Uterus (tissue), 4 donors: ENCODE results near the gene CPTP. TPM values are rescaled to one million over a fixed set of nuclear protein-coding genes. Genes with fewer than 3 reads are reported as not detected.

Experiments
- DNase-seq, 2 donors: peaks; one replicate each; pipeline ENCODE4 v3.0.0-alpha.2; 2019 to 2020
- H3K27ac ChIP-seq, 2 donors: fragments of 200-600 bp; sonication (generic); 1 replicate in 1 of 2; 2 replicates in 1 of 2; pipeline ENCODE4 v1.5.1; 2016 to 2018
- H3K27me3 ChIP-seq, 2 donors: fragments of 200-600 bp; sonication (generic); one replicate each; pipeline ENCODE4 v1.5.1; 2018 to 2019; ENCODE audit warnings: control low read depth in 1 of 2
- H3K36me3 ChIP-seq, 2 donors: fragments of 200-600 bp; sonication (generic); one replicate each; pipeline ENCODE4 v1.5.1; 2019; ENCODE audit warnings: control low read depth in 1 of 2
- H3K4me1 ChIP-seq, 2 donors: fragments of 200-600 bp; sonication (generic); one replicate each; pipeline ENCODE4 v1.5.1; 2018 to 2019; ENCODE audit warnings: control low read depth in 1 of 2
- H3K4me3 ChIP-seq, 2 donors: fragments of 200-600 bp; sonication (generic); 1 replicate in 1 of 2; 2 replicates in 1 of 2; pipeline ENCODE4 v1.5.1; 2018 to 2019; ENCODE audit warnings: mild to moderate bottlenecking in 1 of 2
- H3K9me3 ChIP-seq, 2 donors: fragments of 200-600 bp; sonication (generic); one replicate each; pipeline ENCODE4 v1.5.1; 2019; ENCODE audit warnings: control low read depth in 1 of 2
- POLR2A ChIP-seq, 2 donors: fragments of 450-650 bp; IDR thresholded peaks; one replicate each; pipeline ENCODE4 v1.6.1; 2016; ENCODE audit warnings: antibody characterized with exemption in 2 of 2, mild to moderate bottlenecking in 1 of 2, moderate library complexity in 1 of 2
- intact Hi-C: fragments of 100-400 bp; cut with DNase I; formaldehyde crosslinking; loops from one replicate; pipeline ENCODE4 v1.15.1; 2023; ENCODE audit warnings: low total_unique reads
- total RNA-seq, 4 donors: library from RNA; depleted of rRNA in 3 of 4; stranded (reverse); fragments of >200 nt in 3 of 4; gene quantifications; one replicate each; pipeline versions ENCODE4 v1.1.0 to v1.2.4, GENCODE V29; 2014 to 2023
- TF ChIP-seq, protein P1 (sequence below), 4 experiments: fragments of 200-600 bp in 2 of 4; fragments of 450-650 bp in 2 of 4; sonication (generic) in 2 of 4; IDR thresholded peaks; one replicate each; pipeline ENCODE4 v1.5.1; 2016 to 2019; ENCODE audit warnings: antibody characterized with exemption in 4 of 4, mild to moderate bottlenecking in 2 of 4, moderate library complexity in 1 of 4
- donor health status: DM: yes; HTN: yes; CAD: no.

CPTP gene
- total RNA-seq, 4 donors from 2014 or later = 3.5 to 23.9 (median 16.4) TPM

DNA sequence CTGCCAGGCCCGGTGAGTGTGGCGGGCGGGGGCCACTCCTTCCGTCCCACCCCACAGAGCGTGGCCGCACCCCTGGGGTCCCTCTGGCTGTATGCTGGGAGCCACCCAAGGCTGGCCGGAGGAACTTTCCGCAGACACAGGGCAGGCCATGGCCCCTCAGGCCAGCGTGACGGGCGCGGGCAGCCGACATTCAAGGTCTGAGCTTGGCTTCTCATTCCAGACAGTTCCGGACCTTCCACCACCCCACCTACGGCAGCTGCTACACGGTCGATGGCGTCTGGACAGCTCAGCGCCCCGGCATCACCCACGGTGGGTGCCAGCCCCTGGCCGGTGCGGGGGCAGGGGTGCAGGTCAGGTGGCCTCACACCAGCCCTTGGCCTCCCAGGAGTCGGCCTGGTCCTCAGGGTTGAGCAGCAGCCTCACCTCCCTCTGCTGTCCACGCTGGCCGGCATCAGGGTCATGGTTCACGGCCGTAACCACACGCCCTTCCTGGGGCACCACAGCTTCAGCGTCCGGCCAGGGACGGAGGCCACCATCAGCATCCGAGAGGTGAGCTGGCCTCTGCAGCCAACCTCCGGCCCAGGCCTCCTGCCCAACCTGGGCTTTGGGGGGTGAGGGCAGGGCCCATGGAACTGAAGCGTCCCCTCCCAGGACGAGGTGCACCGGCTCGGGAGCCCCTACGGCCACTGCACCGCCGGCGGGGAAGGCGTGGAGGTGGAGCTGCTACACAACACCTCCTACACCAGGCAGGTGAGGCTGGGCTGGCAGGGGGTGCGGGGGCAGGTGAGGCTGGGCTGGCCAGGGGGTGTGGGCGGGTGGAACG, 37.1 kb upstream of the CPTP start:
- Histone ChIP-seq H3K4me3 (no peak overlapping the region), H3K36me3 (no peaks in the 10 kb centered on the region), H3K27ac (no peak overlapping the region), H3K27me3 (no peaks in the 10 kb centered on the region), H3K4me1 (peaks cover 0 to 16% of the 10 kb centered on the region in 2 donors), H3K9me3 (no peaks in the 10 kb centered on the region)
- no peak for DNase-seq
- TF ChIP-seq, protein P1, sequence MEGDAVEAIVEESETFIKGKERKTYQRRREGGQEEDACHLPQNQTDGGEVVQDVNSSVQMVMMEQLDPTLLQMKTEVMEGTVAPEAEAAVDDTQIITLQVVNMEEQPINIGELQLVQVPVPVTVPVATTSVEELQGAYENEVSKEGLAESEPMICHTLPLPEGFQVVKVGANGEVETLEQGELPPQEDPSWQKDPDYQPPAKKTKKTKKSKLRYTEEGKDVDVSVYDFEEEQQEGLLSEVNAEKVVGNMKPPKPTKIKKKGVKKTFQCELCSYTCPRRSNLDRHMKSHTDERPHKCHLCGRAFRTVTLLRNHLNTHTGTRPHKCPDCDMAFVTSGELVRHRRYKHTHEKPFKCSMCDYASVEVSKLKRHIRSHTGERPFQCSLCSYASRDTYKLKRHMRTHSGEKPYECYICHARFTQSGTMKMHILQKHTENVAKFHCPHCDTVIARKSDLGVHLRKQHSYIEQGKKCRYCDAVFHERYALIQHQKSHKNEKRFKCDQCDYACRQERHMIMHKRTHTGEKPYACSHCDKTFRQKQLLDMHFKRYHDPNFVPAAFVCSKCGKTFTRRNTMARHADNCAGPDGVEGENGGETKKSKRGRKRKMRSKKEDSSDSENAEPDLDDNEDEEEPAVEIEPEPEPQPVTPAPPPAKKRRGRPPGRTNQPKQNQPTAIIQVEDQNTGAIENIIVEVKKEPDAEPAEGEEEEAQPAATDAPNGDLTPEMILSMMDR (IDR thresholded peaks at IDR 0.05) = no peak
- no peak for TF ChIP-seq POLR2A (IDR thresholded peaks at IDR 0.05)
- intact Hi-C loops = no loop called here

DNA sequence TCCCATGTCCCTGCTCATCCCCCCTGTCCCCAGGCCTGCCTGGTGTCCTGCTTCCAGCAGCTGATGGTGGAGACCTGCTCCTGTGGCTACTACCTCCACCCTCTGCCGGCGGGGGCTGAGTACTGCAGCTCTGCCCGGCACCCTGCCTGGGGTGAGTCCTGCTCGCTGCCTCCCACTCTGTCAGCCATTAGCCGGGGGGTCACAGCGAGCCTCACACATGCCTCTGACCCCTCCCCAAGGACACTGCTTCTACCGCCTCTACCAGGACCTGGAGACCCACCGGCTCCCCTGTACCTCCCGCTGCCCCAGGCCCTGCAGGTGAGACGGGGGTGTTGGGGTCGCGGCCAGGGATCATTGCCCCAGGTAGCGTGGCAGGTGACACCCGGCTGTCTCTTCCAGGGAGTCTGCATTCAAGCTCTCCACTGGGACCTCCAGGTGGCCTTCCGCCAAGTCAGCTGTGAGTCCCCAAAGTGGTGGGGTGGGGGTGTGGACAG, 34.3 kb upstream of the CPTP start:
- Histone ChIP-seq H3K4me1 (peaks cover 0 to 16% of the 10 kb centered on the region in 2 donors), H3K27ac (no peak overlapping the region), H3K9me3 (no peaks in the 10 kb centered on the region), H3K27me3 (no peaks in the 10 kb centered on the region), H3K36me3 (no peaks in the 10 kb centered on the region), H3K4me3 (no peak overlapping the region)
- intact Hi-C loops = no loop called here
- TF ChIP-seq, protein P1 (IDR thresholded peaks at IDR 0.05) = peak; percentile 18 to 60 (median 32)
- TF ChIP-seq POLR2A (IDR thresholded peaks at IDR 0.05) = no peak
- peak in 1 of 2 donors; percentile 31 for DNase-seq

DNA sequence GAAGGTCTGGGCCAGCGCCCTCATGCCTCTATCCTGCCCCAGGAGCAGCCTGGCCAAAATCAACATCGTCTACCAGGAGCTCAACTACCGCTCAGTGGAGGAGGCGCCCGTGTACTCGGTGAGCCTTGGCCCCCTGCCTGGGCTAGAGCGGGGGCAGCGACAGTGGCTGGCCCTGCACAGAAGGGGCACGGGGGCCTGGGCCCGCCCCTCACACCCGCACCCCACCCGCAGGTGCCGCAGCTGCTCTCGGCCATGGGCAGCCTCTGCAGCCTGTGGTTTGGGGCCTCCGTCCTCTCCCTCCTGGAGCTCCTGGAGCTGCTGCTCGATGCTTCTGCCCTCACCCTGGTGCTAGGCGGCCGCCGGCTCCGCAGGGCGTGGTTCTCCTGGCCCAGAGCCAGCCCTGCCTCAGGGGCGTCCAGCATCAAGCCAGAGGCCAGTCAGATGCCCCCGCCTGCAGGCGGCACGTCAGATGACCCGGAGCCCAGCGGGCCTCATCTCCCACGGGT, 33.5 kb upstream of the CPTP start:
- TF ChIP-seq, protein P1 (IDR thresholded peaks at IDR 0.05) = no peak
- no peak for TF ChIP-seq POLR2A (IDR thresholded peaks at IDR 0.05)
- intact Hi-C loops = no loop called here
- Histone ChIP-seq H3K9me3 (no peaks in the 10 kb centered on the region), H3K4me1 (peaks cover 0 to 16% of the 10 kb centered on the region in 2 donors), H3K36me3 (no peaks in the 10 kb centered on the region), H3K27me3 (no peaks in the 10 kb centered on the region), H3K27ac (no peak overlapping the region), H3K4me3 (no peak overlapping the region)
- DNase-seq = peak in 1 of 2 donors; percentile 44

DNA sequence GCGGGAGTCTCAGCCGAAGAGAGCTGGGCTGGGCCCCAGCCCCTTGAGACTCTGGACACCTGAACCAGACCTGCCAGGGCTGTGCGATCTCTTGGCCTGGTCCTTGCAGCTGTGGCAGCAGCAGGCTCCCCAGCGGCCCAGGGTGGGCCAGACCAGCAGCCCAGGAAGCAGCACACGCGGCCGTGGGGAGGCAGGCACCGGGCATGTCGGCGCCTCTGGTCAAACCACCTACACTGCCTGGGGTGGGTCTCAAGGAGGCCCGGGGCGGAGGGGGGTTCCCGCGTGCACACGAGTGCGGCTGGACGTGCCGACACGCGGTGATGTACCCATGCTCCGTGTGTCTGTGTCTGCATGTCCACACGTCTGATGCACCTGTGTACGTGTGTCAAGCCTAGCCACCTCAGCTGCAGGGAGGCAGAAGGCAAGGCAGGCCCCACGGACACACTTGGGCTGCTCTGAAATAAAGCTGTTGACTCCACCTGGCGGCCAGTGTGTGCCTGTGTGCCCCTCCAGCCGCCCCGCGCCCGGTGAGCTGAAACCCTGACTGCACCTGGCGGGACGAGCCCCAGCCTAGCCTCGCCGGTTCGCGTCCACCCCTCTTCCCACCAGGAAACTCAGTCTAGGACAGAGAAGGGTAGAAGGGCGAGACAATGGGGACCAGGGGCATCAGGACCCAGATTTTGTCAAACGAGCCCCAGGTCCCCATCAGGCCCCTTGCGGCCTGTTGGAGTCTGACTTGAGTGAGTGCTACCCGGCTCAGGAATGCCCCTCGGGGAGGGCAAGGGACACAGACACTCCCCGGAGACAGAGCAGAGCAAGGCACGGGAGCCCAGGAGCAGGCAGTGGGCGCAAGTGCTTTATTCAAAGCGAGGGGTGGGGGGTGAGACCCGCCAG, 32.8 kb upstream of the CPTP start:
- peaks cover 0 to 16% of the 10 kb centered on the region in 2 donors for H3K4me1 ChIP-seq
- H3K4me3 ChIP-seq = no peak overlapping the region
- H3K36me3 ChIP-seq = no peaks in the 10 kb centered on the region
- no peak overlapping the region for H3K27ac ChIP-seq
- intact Hi-C loops = no loop called here
- peak; percentile 68 to 70 for DNase-seq
- TF ChIP-seq POLR2A (IDR thresholded peaks at IDR 0.05) = no peak
- TF ChIP-seq, protein P1 (IDR thresholded peaks at IDR 0.05) = peak; percentile 61 to 80 (median 70)
- no peaks in the 10 kb centered on the region for H3K9me3 ChIP-seq
- no peaks in the 10 kb centered on the region for H3K27me3 ChIP-seq
